ENCODE data around the gene TEKT5. TPM values are rescaled to one million over a fixed set of nuclear protein-coding genes. Genes with fewer than 3 reads are reported as not detected.
"Not testable (repeated sequence)": the region's sequence is repeated elsewhere in the genome, so short reads cannot be mapped to it uniquely, and the experiment has no call there.

The TEKT5 gene
- total RNA-seq, 1 donor from 2014 or later: not detected

DNA sequence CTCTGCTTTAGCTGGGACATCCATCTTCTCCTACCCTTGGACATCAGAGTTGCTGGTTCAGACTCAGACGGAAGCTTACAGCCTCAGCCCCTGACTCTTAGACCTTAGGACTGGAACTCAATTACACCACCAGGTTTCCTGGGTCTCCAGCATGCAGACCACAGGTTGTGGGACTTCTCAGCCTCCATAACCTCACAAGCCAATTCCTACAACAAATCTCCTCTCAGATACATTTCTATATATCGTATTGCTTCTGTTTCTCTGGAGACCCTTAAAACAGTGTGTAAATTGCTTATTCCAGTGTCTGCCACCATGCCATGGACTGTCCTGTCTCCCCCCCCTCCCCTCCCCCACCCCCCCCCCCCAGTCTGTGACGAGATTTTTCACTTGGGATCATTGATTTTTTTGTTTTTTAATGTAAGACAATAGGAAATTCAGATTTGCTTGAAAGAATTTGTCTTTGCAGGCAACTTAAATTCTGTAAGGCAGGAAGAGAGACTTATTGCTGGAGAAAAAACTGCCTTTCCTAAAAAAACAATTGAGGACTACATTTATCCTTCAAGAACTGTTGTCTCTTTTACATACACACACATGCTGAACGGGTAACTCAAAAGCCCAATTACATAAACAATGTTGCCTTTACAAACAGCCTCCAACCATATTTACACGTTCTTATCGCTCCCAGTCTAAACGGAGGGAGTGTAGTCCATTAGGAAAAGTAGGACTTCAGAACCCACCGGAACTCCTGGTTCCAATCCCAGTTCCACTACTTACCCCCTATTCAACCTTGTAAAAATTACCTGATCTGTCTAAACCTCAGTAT, 39.9 kb downstream of the TEKT5 start:
- Mint-ChIP-seq H3K9me3 (ENCODE audit: unreplicated experiment) (no peaks in the 10 kb centered on the region), H3K36me3 (ENCODE audit: unreplicated experiment) (no peaks in the 10 kb centered on the region), H3K4me1 (ENCODE audit: unreplicated experiment) (no peaks in the 10 kb centered on the region), H3K4me3 (ENCODE audit: unreplicated experiment) (no peak overlapping the region), H3K27me3 (ENCODE audit: unreplicated experiment) (no peaks in the 10 kb centered on the region), H3K27ac (ENCODE audit: unreplicated experiment) (no peak overlapping the region)
- no peak for DNase-seq (ENCODE audit: extremely low spot score, unreplicated experiment)
- TF ChIP-seq, protein P1, sequence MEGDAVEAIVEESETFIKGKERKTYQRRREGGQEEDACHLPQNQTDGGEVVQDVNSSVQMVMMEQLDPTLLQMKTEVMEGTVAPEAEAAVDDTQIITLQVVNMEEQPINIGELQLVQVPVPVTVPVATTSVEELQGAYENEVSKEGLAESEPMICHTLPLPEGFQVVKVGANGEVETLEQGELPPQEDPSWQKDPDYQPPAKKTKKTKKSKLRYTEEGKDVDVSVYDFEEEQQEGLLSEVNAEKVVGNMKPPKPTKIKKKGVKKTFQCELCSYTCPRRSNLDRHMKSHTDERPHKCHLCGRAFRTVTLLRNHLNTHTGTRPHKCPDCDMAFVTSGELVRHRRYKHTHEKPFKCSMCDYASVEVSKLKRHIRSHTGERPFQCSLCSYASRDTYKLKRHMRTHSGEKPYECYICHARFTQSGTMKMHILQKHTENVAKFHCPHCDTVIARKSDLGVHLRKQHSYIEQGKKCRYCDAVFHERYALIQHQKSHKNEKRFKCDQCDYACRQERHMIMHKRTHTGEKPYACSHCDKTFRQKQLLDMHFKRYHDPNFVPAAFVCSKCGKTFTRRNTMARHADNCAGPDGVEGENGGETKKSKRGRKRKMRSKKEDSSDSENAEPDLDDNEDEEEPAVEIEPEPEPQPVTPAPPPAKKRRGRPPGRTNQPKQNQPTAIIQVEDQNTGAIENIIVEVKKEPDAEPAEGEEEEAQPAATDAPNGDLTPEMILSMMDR (IDR thresholded peaks at IDR 0.05): no peak

DNA sequence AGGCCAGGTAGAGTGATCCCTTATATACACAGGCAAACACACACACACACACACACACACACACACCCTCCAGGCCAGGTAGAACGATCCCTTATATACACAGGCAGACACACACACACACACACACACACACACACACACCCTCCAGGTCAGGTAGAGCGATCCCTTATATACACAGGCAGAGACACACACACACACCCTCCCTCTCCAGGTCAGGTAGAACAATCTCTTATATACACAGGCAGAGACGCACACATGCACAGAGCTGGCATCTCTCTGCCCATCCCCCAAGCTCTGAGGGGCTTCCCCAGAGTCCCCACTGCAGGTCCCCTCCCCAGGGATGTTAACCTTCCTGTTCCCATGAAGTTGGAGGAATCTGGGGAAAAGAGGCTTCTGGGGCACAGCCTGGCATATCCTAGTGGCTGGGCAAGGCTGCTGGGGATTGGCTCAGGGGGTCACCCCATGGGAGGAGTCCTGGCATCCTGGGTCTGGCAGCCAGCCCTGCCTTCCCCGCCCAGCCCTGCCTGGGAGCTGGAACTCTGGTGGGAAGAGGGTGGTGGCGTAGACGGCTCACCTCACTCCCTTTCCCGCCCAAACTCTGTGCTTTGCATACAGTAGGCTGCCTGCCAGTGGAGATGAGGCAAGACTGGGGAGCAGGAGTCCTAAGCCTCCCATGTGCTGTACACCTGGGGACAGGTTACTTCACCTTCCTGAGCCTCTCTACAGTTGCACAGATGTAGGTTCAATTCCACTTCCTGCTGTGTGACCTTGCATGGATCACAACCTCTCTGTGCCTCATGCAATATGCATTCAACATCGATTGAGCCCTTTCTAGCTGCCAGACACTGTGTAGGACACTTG, 41.8 kb downstream of the TEKT5 start:
- H3K27ac Mint-ChIP-seq (ENCODE audit: unreplicated experiment): no peak overlapping the region
- H3K4me1 Mint-ChIP-seq (ENCODE audit: unreplicated experiment): no peaks in the 10 kb centered on the region
- H3K4me3 Mint-ChIP-seq (ENCODE audit: unreplicated experiment): no peak overlapping the region
- H3K9me3 Mint-ChIP-seq (ENCODE audit: unreplicated experiment): no peaks in the 10 kb centered on the region
- no peaks in the 10 kb centered on the region for H3K27me3 Mint-ChIP-seq (ENCODE audit: unreplicated experiment)
- H3K36me3 Mint-ChIP-seq (ENCODE audit: unreplicated experiment): no peaks in the 10 kb centered on the region
- DNase-seq (ENCODE audit: extremely low spot score, unreplicated experiment): no peak
- TF ChIP-seq, protein P1 (IDR thresholded peaks at IDR 0.05): no peak

DNA sequence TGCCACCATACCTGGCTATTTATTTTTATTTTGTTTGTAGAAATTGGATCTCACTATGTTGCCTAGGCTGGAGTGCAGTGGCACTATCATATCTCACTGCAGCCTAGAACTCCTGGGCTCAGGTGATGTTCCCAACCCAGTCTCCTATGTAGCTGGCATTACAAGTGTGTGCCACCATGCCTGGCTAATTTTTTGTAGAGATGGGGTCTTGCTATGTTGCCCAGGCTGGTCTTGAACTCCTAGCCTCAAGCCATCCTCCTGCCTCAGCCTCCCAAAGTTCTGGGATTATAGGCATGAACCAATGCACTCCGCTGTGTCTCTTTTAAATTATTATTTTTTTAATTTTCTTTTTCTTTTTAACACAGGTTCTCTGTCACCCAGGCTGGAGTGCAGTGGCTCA, 45.6 kb downstream of the TEKT5 start:
- not testable (repeated sequence) for H3K4me3 Mint-ChIP-seq (ENCODE audit: unreplicated experiment); H3K27me3 Mint-ChIP-seq (ENCODE audit: unreplicated experiment); H3K27ac Mint-ChIP-seq (ENCODE audit: unreplicated experiment); H3K36me3 Mint-ChIP-seq (ENCODE audit: unreplicated experiment); DNase-seq (ENCODE audit: extremely low spot score, unreplicated experiment); H3K9me3 Mint-ChIP-seq (ENCODE audit: unreplicated experiment); H3K4me1 Mint-ChIP-seq (ENCODE audit: unreplicated experiment)

DNA sequence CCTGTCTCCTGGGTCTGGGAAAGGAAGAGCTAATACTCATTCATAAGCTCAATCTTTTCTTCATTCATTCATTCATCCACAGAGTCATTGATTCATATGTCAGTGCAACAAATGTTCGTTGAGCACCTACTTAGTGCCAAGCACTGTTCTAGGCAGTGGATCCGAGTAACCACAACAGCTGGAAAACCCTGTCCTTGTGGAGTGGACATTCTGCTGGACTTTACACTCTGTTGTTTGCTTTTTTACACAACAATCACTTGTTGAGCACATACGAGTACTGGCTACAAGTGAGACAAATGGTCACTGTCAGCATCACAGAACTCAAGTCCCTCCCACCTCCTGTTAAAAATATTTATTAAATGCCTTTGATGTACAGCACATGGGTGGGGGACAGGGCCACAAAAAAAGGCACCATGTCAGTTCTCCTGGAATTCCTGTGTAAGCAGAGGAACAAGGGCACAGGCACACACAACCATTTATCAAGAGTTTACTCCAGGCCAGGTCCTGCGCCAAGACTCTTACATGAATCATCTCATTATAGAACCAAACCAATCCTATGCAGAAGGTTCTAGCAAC, 46.9 kb downstream of the TEKT5 start:
- no peaks in the 10 kb centered on the region for H3K27me3 Mint-ChIP-seq (ENCODE audit: unreplicated experiment)

DNA sequence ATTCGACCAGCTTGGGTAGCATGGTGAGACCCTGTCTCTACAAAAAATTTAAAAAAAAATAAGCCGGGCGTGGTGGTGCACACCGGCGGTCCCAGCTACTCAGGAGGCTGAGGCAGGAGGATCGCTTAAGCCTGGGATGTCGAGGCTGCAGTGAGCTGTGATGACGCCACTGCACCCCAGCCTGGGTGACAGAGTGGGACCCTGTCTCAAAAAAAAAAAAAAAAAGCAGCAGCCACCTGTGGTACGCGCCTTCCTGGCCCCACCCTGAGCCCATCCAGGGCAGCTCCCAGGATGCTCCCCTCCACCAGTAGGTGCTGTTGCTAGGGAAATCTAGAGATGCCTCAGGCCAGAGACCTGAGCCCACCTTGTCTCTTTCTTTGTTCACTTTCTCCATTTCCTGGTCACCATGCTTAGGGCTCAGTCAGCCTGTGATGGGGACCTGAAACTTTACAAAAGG, 47.4 kb downstream of the TEKT5 start:
- DNase-seq (ENCODE audit: extremely low spot score, unreplicated experiment): no peak
- Mint-ChIP-seq H3K9me3 (ENCODE audit: unreplicated experiment) (no peaks in the 10 kb centered on the region), H3K36me3 (ENCODE audit: unreplicated experiment) (no peaks in the 10 kb centered on the region), H3K27ac (ENCODE audit: unreplicated experiment) (no peak overlapping the region), H3K27me3 (ENCODE audit: unreplicated experiment) (peaks cover 3% of the 10 kb centered on the region), H3K4me3 (ENCODE audit: unreplicated experiment) (no peak overlapping the region), H3K4me1 (ENCODE audit: unreplicated experiment) (no peaks in the 10 kb centered on the region)
- TF ChIP-seq, protein P1 (IDR thresholded peaks at IDR 0.05): no peak

More for the DNA sequence above, 46.9 kb downstream of the TEKT5 start:
- no peaks in the 10 kb centered on the region for H3K4me1 Mint-ChIP-seq (ENCODE audit: unreplicated experiment)
- H3K36me3 Mint-ChIP-seq (ENCODE audit: unreplicated experiment): no peaks in the 10 kb centered on the region
- no peak overlapping the region for H3K27ac Mint-ChIP-seq (ENCODE audit: unreplicated experiment)
- no peaks in the 10 kb centered on the region for H3K9me3 Mint-ChIP-seq (ENCODE audit: unreplicated experiment)
- TF ChIP-seq, protein P1 (IDR thresholded peaks at IDR 0.05): no peak
- H3K4me3 Mint-ChIP-seq (ENCODE audit: unreplicated experiment): no peak overlapping the region
- no peak for DNase-seq (ENCODE audit: extremely low spot score, unreplicated experiment)

All from osteocyte (in vitro differentiated cells).